GM23338 (cell line): ENCODE results near the gene SNAP47. TPM values are rescaled to one million over a fixed set of nuclear protein-coding genes. Genes with fewer than 3 reads are reported as not detected.

ENCODE experiments used
- ATAC-seq: fragments of 200-7000 bp; cut with Tn5 transposase; 3 replicates; pipeline ENCODE4 v1.9.1; 2020
- DNase-seq: peaks from one replicate; pipeline ENCODE4 v3.0.0-alpha.2; 2015; ENCODE audit warnings: low spot score
- H2AFZ ChIP-seq: fragments of 200-600 bp; sonication (generic); 2 replicates; pipeline ENCODE4 v1.8.0; 2016; ENCODE audit warnings: antibody characterized with exemption, mild to moderate bottlenecking, moderate library complexity
- H3F3A ChIP-seq: fragments of 200-600 bp; sonication (generic); replicated peaks from 2 replicates; pipeline ENCODE4 v1.8.0; 2017; ENCODE audit warnings: antibody characterized with exemption, mixed run types, low read depth
- H3K27ac ChIP-seq: fragments of 200-600 bp; sonication (generic); 2 replicates; pipeline ENCODE4 v1.6.1; 2016; ENCODE audit warnings: low read depth
- H3K27me3 ChIP-seq: fragments of 200-600 bp; sonication (generic); 2 replicates; pipeline ENCODE4 v1.8.0; 2016; ENCODE audit warnings: mild to moderate bottlenecking, mixed run types, moderate library complexity; ENCODE audit not compliant: insufficient read depth
- H3K36me3 ChIP-seq: fragments of 200-600 bp; sonication (generic); 2 replicates; pipeline ENCODE4 v1.8.0; 2016; ENCODE audit warnings: mild to moderate bottlenecking; ENCODE audit not compliant: insufficient read depth
- H3K4me1 ChIP-seq: fragments of 200-600 bp; sonication (generic); 2 replicates; pipeline ENCODE4 v1.8.0; 2016; ENCODE audit warnings: mild to moderate bottlenecking, moderate library complexity; ENCODE audit not compliant: insufficient read depth
- H3K4me2 ChIP-seq: fragments of 200-600 bp; sonication (generic); 2 replicates; pipeline ENCODE4 v1.7.1; 2017; ENCODE audit warnings: mixed run types
- H3K4me3 ChIP-seq: fragments of 200-600 bp; sonication (generic); 2 replicates; pipeline ENCODE4 v1.6.1; 2016; ENCODE audit warnings: mixed run types
- H3K79me2 ChIP-seq: fragments of 200-600 bp; sonication (generic); replicated peaks from 2 replicates; pipeline ENCODE4 v1.8.0; 2017; ENCODE audit warnings: mild to moderate bottlenecking; ENCODE audit not compliant: insufficient read depth
- H3K9me2 ChIP-seq: fragments of 200-600 bp; sonication (generic); 2 replicates; pipeline ENCODE4 v1.8.0; 2017; ENCODE audit not compliant: insufficient read depth
- H4K20me1 ChIP-seq: fragments of 200-600 bp; sonication (generic); replicated peaks from 2 replicates; pipeline ENCODE4 v1.8.0; 2017; ENCODE audit warnings: mild to moderate bottlenecking; ENCODE audit not compliant: insufficient read depth
- H3K27ac Mint-ChIP-seq: 2 replicates; pipeline ENCODE4 v1.8.0; 2020; ENCODE audit warnings: inconsistent platforms, mild to moderate bottlenecking, moderate library complexity, mixed read lengths
- H3K27me3 Mint-ChIP-seq: 3 replicates; pipeline ENCODE4 v1.8.0; 2022; ENCODE audit warnings: low read depth, mild to moderate bottlenecking, moderate library complexity, mixed read lengths, inconsistent platforms; ENCODE audit not compliant: insufficient read depth, poor library complexity
- H3K36me3 Mint-ChIP-seq: 3 replicates; pipeline ENCODE4 v1.8.0; 2021; ENCODE audit warnings: low read depth, mild to moderate bottlenecking, inconsistent platforms, moderate library complexity, mixed read lengths
- H3K4me1 Mint-ChIP-seq: 3 replicates; pipeline ENCODE4 v1.8.0; 2020; ENCODE audit warnings: mild to moderate bottlenecking, inconsistent platforms, mixed read lengths
- H3K4me3 Mint-ChIP-seq: 3 replicates; pipeline ENCODE4 v1.8.0; 2021; ENCODE audit warnings: moderate library complexity, mild to moderate bottlenecking, inconsistent platforms, mixed read lengths
- H3K9me3 Mint-ChIP-seq: 3 replicates; pipeline ENCODE4 v1.8.0; 2020; ENCODE audit warnings: moderate library complexity, mild to moderate bottlenecking, inconsistent platforms, mixed read lengths
- CREB1 ChIP-seq: fragments of 250-450 bp; sonication (Bioruptor Pico); IDR thresholded peaks from 2 replicates; pipeline ENCODE4 v1.5.0; 2020; ENCODE audit warnings: low read depth, mild to moderate bottlenecking, moderate library complexity
- ETS1 ChIP-seq: IDR thresholded peaks from 2 replicates; pipeline ENCODE4 v1.6.1; 2016; ENCODE audit warnings: antibody characterized with exemption
- EZH2 ChIP-seq: fragments of 200-600 bp; sonication (generic); IDR thresholded peaks from one replicate; pipeline ENCODE4 v1.8.0; 2017; ENCODE audit warnings: antibody characterized with exemption, mild to moderate bottlenecking, low read depth; ENCODE audit not compliant: unreplicated experiment
- NANOG ChIP-seq: IDR thresholded peaks from 2 replicates; pipeline ENCODE4 v1.6.1; 2016; ENCODE audit warnings: antibody characterized with exemption, borderline replicate concordance
- REST ChIP-seq: IDR thresholded peaks from one replicate; pipeline ENCODE4 v1.6.1; 2018; ENCODE audit warnings: antibody characterized with exemption; ENCODE audit not compliant: unreplicated experiment
- ZNF462 ChIP-seq: fragments of 250-450 bp; sonication (Bioruptor Pico); IDR thresholded peaks from 2 replicates; pipeline ENCODE4 v1.5.0; 2020; ENCODE audit warnings: mild to moderate bottlenecking, moderate library complexity
- polyA plus RNA-seq: library from polyadenylated mRNA; unstranded; fragments of >200 nt; fragmentation: Nextera tagmentation; extraction: Ambion mirVana; gene quantifications from 2 replicates; pipeline ENCODE4 v1.2.1, GENCODE V29; 2016
- total RNA-seq: library from RNA; depleted of rRNA; stranded (reverse); fragments of >200 nt; shearing (Covaris generic); gene quantifications from 2 replicates; pipeline ENCODE4 v1.2.3, GENCODE V29; 2014

The SNAP47 gene
- total and polyA plus RNA-seq, 2 experiments from 2014 or later, result 19.5 to 51.8 TPM

GRCh38 chr1:227785805-227786671 lies 50.8 kb downstream of the SNAP47 start:
- DNase-seq (no peak), ATAC-seq (no peak)
- Mint-ChIP-seq H3K9me3 (no peaks in the 10 kb centered on the region), H3K4me3 (peak overlapping the region; percentile 50; the same call in 1 of the 3 replicates), H3K36me3 (no peaks in the 10 kb centered on the region), H3K4me1 (peaks cover 8% of the 10 kb centered on the region; the same call in 2 of the 3 replicates), H3K27me3 (peaks cover 39% of the 10 kb centered on the region), H3K27ac (no peak overlapping the region)
- H3K27me3 ChIP-seq, result peaks cover 38% of the 10 kb centered on the region
- no peaks in the 10 kb centered on the region for H3K9me2 ChIP-seq
- H3K4me2 ChIP-seq, result no peak overlapping the region
- H3K4me1 ChIP-seq, result peaks cover 3% of the 10 kb centered on the region; the same call in 1 of the 2 replicates
- no peak for TF ChIP-seq ETS1
- TF ChIP-seq REST, result no peak
- no peak for TF ChIP-seq NANOG
- TF ChIP-seq CREB1 (CRISPR knock-in tag), result no peak
- no peak overlapping the region for H3K4me3 ChIP-seq
- no peaks in the 10 kb centered on the region; the same call in none of the 2 replicates for H4K20me1 ChIP-seq
- H3F3A ChIP-seq, result peaks cover 4% of the 10 kb centered on the region; the same call in 1 of the 2 replicates
- H3K36me3 ChIP-seq, result no peaks in the 10 kb centered on the region
- H3K79me2 ChIP-seq, result no peaks in the 10 kb centered on the region
- H3K27ac ChIP-seq, result no peak overlapping the region
- no peak overlapping the region for H2AFZ ChIP-seq

GRCh38 chr1:227786673-227787512 lies 51.7 kb downstream of the SNAP47 start:
- peak overlapping the region; percentile 97 for H2AFZ ChIP-seq
- H3K9me2 ChIP-seq, result no peaks in the 10 kb centered on the region
- Mint-ChIP-seq H3K27ac (no peak overlapping the region), H3K4me1 (peaks cover 8% of the 10 kb centered on the region; the same call in 2 of the 3 replicates), H3K27me3 (peaks cover 38% of the 10 kb centered on the region), H3K4me3 (peak overlapping the region; percentile 77), H3K36me3 (no peaks in the 10 kb centered on the region; the same call in 2 of the 3 replicates), H3K9me3 (no peaks in the 10 kb centered on the region)
- H3K4me1 ChIP-seq, result peaks cover 3% of the 10 kb centered on the region; the same call in 1 of the 2 replicates
- no peak overlapping the region for H3K27ac ChIP-seq
- ATAC-seq, result peak; percentile 15
- H3K27me3 ChIP-seq, result peaks cover 38% of the 10 kb centered on the region
- peak overlapping the region; percentile 92 for H3K4me2 ChIP-seq
- no peaks in the 10 kb centered on the region for H3K79me2 ChIP-seq
- peak; percentile 24 for DNase-seq
- no peaks in the 10 kb centered on the region for H3K36me3 ChIP-seq
- peak overlapping the region; percentile 84 for H3K4me3 ChIP-seq
- no peaks in the 10 kb centered on the region; the same call in none of the 2 replicates for H4K20me1 ChIP-seq
- TF ChIP-seq ZNF462, result no peak
- TF ChIP-seq EZH2, result peak; percentile 36
- peaks cover 4% of the 10 kb centered on the region; the same call in 1 of the 2 replicates for H3F3A ChIP-seq
